Natural killer cell treated with Interleukin-12 subunit alpha and Interleukin-12 subunit beta and Interleukin-15 and Interleukin-18, amount 100 ng/mL, for 72 hours (primary cell): ENCODE results near the gene CADM1. TPM values are rescaled to one million over a fixed set of nuclear protein-coding genes. Genes with fewer than 3 reads are reported as not detected.

Experiments
- ATAC-seq, 2 donors: fragments of 150-1000 bp; cut with Tn5 transposase in 1 of 2; sonication (Bioruptor Pico), chemical (Tn5 transposase) in 1 of 2; 2 replicates each; pipeline ENCODE4 v1.10.0; 2021
- DNase-seq: peaks from one replicate; pipeline ENCODE4 v3.0.0; 2022; ENCODE audit warnings: low spot score
- H3K27ac Mint-ChIP-seq, 2 donors: 1 replicate in 1 of 2; 2 replicates in 1 of 2; pipeline ENCODE4 v1.8.0; 2022; ENCODE audit warnings: mixed read lengths in 2 of 2, mild to moderate bottlenecking in 1 of 2, moderate library complexity in 1 of 2
- H3K27me3 Mint-ChIP-seq, 2 donors: 1 replicate in 1 of 2; 2 replicates in 1 of 2; pipeline ENCODE4 v1.8.0; 2022; ENCODE audit warnings: mixed read lengths in 2 of 2
- H3K36me3 Mint-ChIP-seq: one replicate; pipeline ENCODE4 v1.8.0; 2022; ENCODE audit warnings: mixed read lengths
- H3K4me1 Mint-ChIP-seq, 2 donors: 1 replicate in 1 of 2; 2 replicates in 1 of 2; pipeline ENCODE4 v1.8.0; 2022; ENCODE audit warnings: low read depth in 2 of 2, mixed read lengths in 2 of 2, mild to moderate bottlenecking in 1 of 2
- H3K4me3 Mint-ChIP-seq: one replicate; pipeline ENCODE4 v1.8.0; 2022; ENCODE audit warnings: mixed read lengths
- H3K9me3 Mint-ChIP-seq: 2 replicates; pipeline ENCODE4 v1.8.0; 2022; ENCODE audit warnings: mixed read lengths
- total RNA-seq, 2 donors: library from RNA; stranded (reverse); gene quantifications; one replicate each; pipeline ENCODE4 v1.2.3, GENCODE V29; 2022

CADM1 gene
- total RNA-seq = 1 to 10 TPM in 1 of 2 donors, under 1 TPM in 1; 0.50 to 1.0 TPM

- Mint-ChIP-seq H3K9me3 (no peaks in the 10 kb centered on the region), H3K4me3 (peak within 1 kb of the TSS; percentile 75), H3K27me3 (peaks cover 11 to 29% of the 10 kb centered on the region in 2 donors), H3K36me3 (no peaks in the 10 kb centered on the region), H3K27ac (no peak within 1 kb of the TSS), H3K4me1 (peaks cover 0 to 3% of the 10 kb centered on the region in 2 donors)
- DNase-seq = peak; percentile 64
- ATAC-seq = peak; percentile 86 to 90
These were observed at the start of gene CADM1 for GRCh38 chr11:115504276-115505158. CADM1 (minus strand) TSS chr11:115504415.

GRCh38 chr11:115552773-115553438 is 48.7 kb upstream of the CADM1 start:
- no peaks in the 10 kb centered on the region for H3K9me3 Mint-ChIP-seq
- no peak overlapping the region for H3K4me3 Mint-ChIP-seq
- no peaks in the 10 kb centered on the region for H3K27me3 Mint-ChIP-seq
- ATAC-seq (no peak), DNase-seq (no peak)
- H3K4me1 Mint-ChIP-seq = no peaks in the 10 kb centered on the region
- H3K27ac Mint-ChIP-seq = no peak overlapping the region
- no peaks in the 10 kb centered on the region for H3K36me3 Mint-ChIP-seq

- Mint-ChIP-seq H3K4me1 (no peaks in the 10 kb centered on the region), H3K27me3 (no peaks in the 10 kb centered on the region), H3K9me3 (peaks cover 3% of the 10 kb centered on the region), H3K27ac (no peak overlapping the region), H3K36me3 (no peaks in the 10 kb centered on the region), H3K4me3 (no peak overlapping the region)
- ATAC-seq (no peak), DNase-seq (no peak)
These were observed 48.0 kb upstream of the CADM1 start for GRCh38 chr11:115552151-115552772.

- Mint-ChIP-seq H3K27me3 (peaks cover 3 to 7% of the 10 kb centered on the region in 2 donors), H3K4me3 (no peak overlapping the region), H3K4me1 (no peaks in the 10 kb centered on the region), H3K36me3 (no peaks in the 10 kb centered on the region), H3K9me3 (peaks cover 8% of the 10 kb centered on the region), H3K27ac (no peak overlapping the region)
- DNase-seq (no peak), ATAC-seq (no peak)
These were observed 46.3 kb upstream of the CADM1 start for GRCh38 chr11:115550291-115551059.

GRCh38 chr11:115548878-115549528 is 44.8 kb upstream of the CADM1 start:
- H3K4me1 Mint-ChIP-seq = no peaks in the 10 kb centered on the region
- H3K27me3 Mint-ChIP-seq = peaks cover 3 to 11% of the 10 kb centered on the region in 2 donors
- H3K9me3 Mint-ChIP-seq = peaks cover 8% of the 10 kb centered on the region
- H3K36me3 Mint-ChIP-seq = no peaks in the 10 kb centered on the region
- H3K27ac Mint-ChIP-seq = no peak overlapping the region
- DNase-seq (no peak), ATAC-seq (no peak)
- no peak overlapping the region for H3K4me3 Mint-ChIP-seq

GRCh38 chr11:115545581-115546210 is 41.5 kb upstream of the CADM1 start:
- Mint-ChIP-seq H3K36me3 (no peaks in the 10 kb centered on the region), H3K4me1 (no peaks in the 10 kb centered on the region), H3K27ac (no peak overlapping the region), H3K27me3 (peaks cover 3 to 11% of the 10 kb centered on the region in 2 donors), H3K9me3 (peaks cover 8% of the 10 kb centered on the region), H3K4me3 (no peak overlapping the region)
- DNase-seq (no peak), ATAC-seq (no peak)

- ATAC-seq = no peak
- no peak overlapping the region for H3K27ac Mint-ChIP-seq
- no peaks in the 10 kb centered on the region for H3K4me1 Mint-ChIP-seq
These were observed 40.3 kb upstream of the CADM1 start for GRCh38 chr11:115544422-115544948.

GRCh38 chr11:115541518-115541917 is 37.3 kb upstream of the CADM1 start:
- Mint-ChIP-seq H3K36me3 (no peaks in the 10 kb centered on the region), H3K27ac (no peak overlapping the region), H3K9me3 (peaks cover 13% of the 10 kb centered on the region), H3K4me1 (no peaks in the 10 kb centered on the region), H3K27me3 (peaks cover 6 to 11% of the 10 kb centered on the region in 2 donors), H3K4me3 (no peak overlapping the region)
- ATAC-seq (no peak), DNase-seq (no peak)

More at GRCh38 chr11:115544422-115544948, 40.3 kb upstream of the CADM1 start:
- DNase-seq = no peak
- H3K9me3 Mint-ChIP-seq = peaks cover 8% of the 10 kb centered on the region
- H3K27me3 Mint-ChIP-seq = peaks cover 3 to 11% of the 10 kb centered on the region in 2 donors
- H3K36me3 Mint-ChIP-seq = no peaks in the 10 kb centered on the region
- no peak overlapping the region for H3K4me3 Mint-ChIP-seq

- H3K9me3 Mint-ChIP-seq = peaks cover 8% of the 10 kb centered on the region
- no peak for DNase-seq
These were observed 35.6 kb upstream of the CADM1 start for GRCh38 chr11:115539844-115540243.

GRCh38 chr11:115535781-115536180 is 31.6 kb upstream of the CADM1 start:
- Mint-ChIP-seq H3K27me3 (peaks cover 5 to 13% of the 10 kb centered on the region in 2 donors), H3K4me3 (no peak overlapping the region), H3K9me3 (peaks cover 8% of the 10 kb centered on the region), H3K36me3 (no peaks in the 10 kb centered on the region), H3K27ac (no peak overlapping the region), H3K4me1 (no peaks in the 10 kb centered on the region)
- ATAC-seq = no peak
- DNase-seq = no peak

More at GRCh38 chr11:115539844-115540243, 35.6 kb upstream of the CADM1 start:
- no peaks in the 10 kb centered on the region for H3K36me3 Mint-ChIP-seq
- H3K27ac Mint-ChIP-seq = no peak overlapping the region
- peaks cover 3% of the 10 kb centered on the region in 2 donors for H3K27me3 Mint-ChIP-seq
- H3K4me1 Mint-ChIP-seq = no peaks in the 10 kb centered on the region
- no peak overlapping the region for H3K4me3 Mint-ChIP-seq
- no peak for ATAC-seq

GRCh38 chr11:115530752-115531151 is 26.5 kb upstream of the CADM1 start:
- Mint-ChIP-seq H3K4me3 (no peak overlapping the region), H3K27ac (no peak overlapping the region), H3K9me3 (no peaks in the 10 kb centered on the region), H3K4me1 (no peaks in the 10 kb centered on the region), H3K27me3 (peaks cover 4 to 32% of the 10 kb centered on the region in 2 donors), H3K36me3 (no peaks in the 10 kb centered on the region)
- no peak for DNase-seq
- no peak for ATAC-seq

GRCh38 chr11:115528225-115528624 is 24.0 kb upstream of the CADM1 start:
- Mint-ChIP-seq H3K4me3 (no peak overlapping the region), H3K9me3 (no peaks in the 10 kb centered on the region), H3K4me1 (no peaks in the 10 kb centered on the region), H3K27ac (no peak overlapping the region), H3K27me3 (peaks cover 4 to 19% of the 10 kb centered on the region in 2 donors), H3K36me3 (no peaks in the 10 kb centered on the region)
- ATAC-seq (no peak), DNase-seq (no peak)
